H54 (cell line): ENCODE results near the gene EOMES.
"Not testable (repeated sequence)": the region's sequence is repeated elsewhere in the genome, so short reads cannot be mapped to it uniquely, and the experiment has no call there.

Source experiments
- DNase-seq: peaks from one replicate; pipeline ENCODE4 v3.0.0; 2011; ENCODE audit warnings: low spot score, mixed read lengths; ENCODE audit not compliant: insufficient read length
- FAIRE-seq: peaks from 3 replicates; lab custom pipeline; 2011; peaks lifted over from hg19 to GRCh38; lab: Jason Lieb, UNC
- POLR2A ChIP-seq: IDR thresholded peaks from 2 replicates; pipeline ENCODE4 v1.6.1; 2011; ENCODE audit warnings: low read depth, mild to moderate bottlenecking, low read length

EOMES gene

GRCh38 chr3:27721717-27722564 lies at the start of gene EOMES:
TSS of gene EOMES (minus strand) at chr3:27722323. CDS start at chr3:27722294, 29 bp downstream.
- TF ChIP-seq POLR2A: no peak
- FAIRE-seq (no peak), DNase-seq (peak; percentile 54)

- DNase-seq, FAIRE-seq: not testable (repeated sequence)
Measured at GRCh38 chr3:27770384-27770783, 48.3 kb upstream of the EOMES start.

GRCh38 chr3:27767000-27767399 lies 44.9 kb upstream of the EOMES start:
- no peak for FAIRE-seq
- DNase-seq: no peak
- TF ChIP-seq POLR2A: no peak

GRCh38 chr3:27758083-27758482 lies 36.0 kb upstream of the EOMES start:
- DNase-seq: peak; percentile 66
- FAIRE-seq: peak; percentile 97
- no peak for TF ChIP-seq POLR2A

- no peak for TF ChIP-seq POLR2A
- no peak for DNase-seq
- no peak for FAIRE-seq
Measured at GRCh38 chr3:27756877-27757276, 34.8 kb upstream of the EOMES start.

- DNase-seq (no peak), FAIRE-seq (no peak)
- no peak for TF ChIP-seq POLR2A
Measured at GRCh38 chr3:27752926-27753325, 30.8 kb upstream of the EOMES start.

- DNase-seq: no peak
- peak; percentile 50 for FAIRE-seq
- TF ChIP-seq POLR2A: no peak
Measured at GRCh38 chr3:27749643-27750042, 27.5 kb upstream of the EOMES start.

GRCh38 chr3:27746838-27747237 lies 24.7 kb upstream of the EOMES start:
- DNase-seq (no peak), FAIRE-seq (no peak)
- TF ChIP-seq POLR2A: no peak

GRCh38 chr3:27740854-27741253 lies 18.7 kb upstream of the EOMES start:
- DNase-seq: no peak
- no peak for FAIRE-seq
- TF ChIP-seq POLR2A: no peak

GRCh38 chr3:27737091-27737490 lies 15.0 kb upstream of the EOMES start:
- FAIRE-seq: no peak
- no peak for TF ChIP-seq POLR2A
- no peak for DNase-seq

- DNase-seq (no peak), FAIRE-seq (no peak)
- no peak for TF ChIP-seq POLR2A
Measured at GRCh38 chr3:27730774-27731659, 8.9 kb upstream of the EOMES start.

GRCh38 chr3:27729748-27730611 lies 7.9 kb upstream of the EOMES start:
- no peak for FAIRE-seq
- DNase-seq: no peak
- TF ChIP-seq POLR2A: no peak

GRCh38 chr3:27729325-27729724 lies 7.2 kb upstream of the EOMES start:
- DNase-seq (no peak), FAIRE-seq (no peak)
- no peak for TF ChIP-seq POLR2A
